Transverse colon (tissue), 4 donors: ENCODE measurements around the gene CD47. TPM values are rescaled to one million over a fixed set of nuclear protein-coding genes. Genes with fewer than 3 reads are reported as not detected.

Experiments used
- DNase-seq: peaks from one replicate; pipeline ENCODE4 v3.0.0-alpha.2; 2019
- H3K27ac ChIP-seq, 4 donors: fragments of 200-600 bp; sonication (generic); 2 replicates each; pipeline ENCODE4 v1.5.1; 2016 to 2018; ENCODE audit warnings: inconsistent platforms in 4 of 4
- H3K27me3 ChIP-seq: fragments of 200-600 bp; sonication (generic); 2 replicates; pipeline ENCODE4 v1.5.1; 2017; ENCODE audit warnings: inconsistent platforms
- H3K36me3 ChIP-seq, 4 donors: fragments of 200-600 bp; sonication (generic); 2 replicates each; pipeline ENCODE4 v1.5.1; 2017 to 2019; ENCODE audit warnings: inconsistent platforms in 4 of 4
- H3K4me1 ChIP-seq, 4 donors: fragments of 200-600 bp; sonication (generic); 2 replicates each; pipeline ENCODE4 v1.5.1; 2017 to 2020; ENCODE audit warnings: inconsistent platforms in 4 of 4
- H3K4me3 ChIP-seq, 4 donors: fragments of 200-600 bp; sonication (generic); 1 replicate in 1 of 4; 2 replicates in 3 of 4; pipeline versions ENCODE4 v1.5.1 to v1.6.1; 2017 to 2019; ENCODE audit warnings: inconsistent platforms in 4 of 4
- H3K9me3 ChIP-seq, 2 donors: fragments of 200-600 bp; sonication (generic); 2 replicates each; pipeline ENCODE4 v1.5.1; 2017 to 2019; ENCODE audit warnings: inconsistent platforms in 2 of 2
- EP300 ChIP-seq: sonication (generic); formaldehyde crosslinking; IDR thresholded peaks from one replicate; pipeline ENCODE4 v1.6.1; 2017; ENCODE audit warnings: antibody characterized with exemption, low read depth
- POLR2A ChIP-seq: fragments of 450-650 bp; IDR thresholded peaks from one replicate; pipeline ENCODE4 v1.6.1; 2016; ENCODE audit warnings: antibody characterized with exemption, mild to moderate bottlenecking, moderate library complexity
- POLR2AphosphoS5 ChIP-seq, 3 donors: sonication (generic); formaldehyde crosslinking; IDR thresholded peaks; one replicate each; pipeline ENCODE4 v1.6.1; 2016; ENCODE audit warnings: antibody characterized with exemption in 3 of 3
- WGBS, 2 donors: methylation state at CpG; one replicate each; pipeline ENCODE4 v1.1.5; 2018; ENCODE audit warnings: low coverage in 1 of 2; 5-methylcytosine and 5-hydroxymethylcytosine counted together
- in situ Hi-C, 4 donors: fragments of 200-750 bp; cut with MboI; loops; one replicate each; pipeline versions ENCODE4 v1.15.0 to v1.15.1; 2017; ENCODE audit warnings: low sequenced_read_pairs in 3 of 4, low pct_ligation_motif_present in 1 of 4, low pct_unique_long_range_greater_than_20kb in 1 of 4
- intact Hi-C: fragments of 100-400 bp; cut with DNase I; formaldehyde crosslinking; loops from one replicate; pipeline ENCODE4 v1.15.1; 2023; ENCODE audit warnings: low total_unique reads
- total RNA-seq, 4 donors: library from RNA; depleted of rRNA; stranded (reverse); fragments of >200 nt; gene quantifications; one replicate each; pipeline ENCODE4 v1.1.0, GENCODE V29; 2016
- TF ChIP-seq, protein P1 (sequence below), 5 experiments: fragments of 200-600 bp in 3 of 5; fragments of 450-650 bp in 2 of 5; sonication (generic) in 3 of 5; IDR thresholded peaks; 1 replicate in 2 of 5; 2 replicates in 3 of 5; pipeline ENCODE4 v1.5.1; 2016 to 2017; ENCODE audit warnings: antibody characterized with exemption in 5 of 5, inconsistent platforms in 3 of 5, mild to moderate bottlenecking in 2 of 5, moderate library complexity in 1 of 5

CD47 gene
- total RNA-seq, 4 donors from 2014 or later = 71.7 to 108 (median 93.4) TPM

DNA sequence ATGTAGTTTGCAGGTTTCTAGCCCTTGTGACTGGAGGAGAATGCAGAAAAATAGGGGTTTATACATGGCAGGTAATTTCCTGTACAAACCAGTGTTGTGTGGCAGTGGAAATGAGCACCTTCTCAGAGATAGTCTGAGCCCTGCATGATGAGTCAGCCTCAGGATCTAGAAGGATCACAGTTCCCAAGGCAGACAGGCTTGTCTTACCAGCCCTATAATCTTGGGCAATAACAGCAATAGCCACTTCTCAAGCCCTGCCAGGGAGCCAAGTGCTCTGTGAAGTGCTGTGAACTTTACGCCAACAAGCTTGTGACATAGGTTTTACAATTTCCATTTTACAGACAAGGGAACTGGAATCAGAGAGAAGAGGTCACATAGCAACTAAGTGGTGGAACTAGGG, 89.4 kb downstream of the CD47 start:
- TF ChIP-seq EP300 = no peak
- TF ChIP-seq POLR2AphosphoS5 (IDR thresholded peaks at IDR 0.05) = peak in 1 of 3 donors; percentile 38
- Histone ChIP-seq H3K4me1 (peaks cover 2 to 26% (median 2%) of the 10 kb centered on the region in 4 donors), H3K27me3 (no peaks in the 10 kb centered on the region), H3K9me3 (no peaks in the 10 kb centered on the region), H3K4me3 (no peak overlapping the region), H3K36me3 (no peaks in the 10 kb centered on the region), H3K27ac (peak overlapping the region; percentile 30 to 64 (median 51))
- intact Hi-C loops = no loop called here
- peak; percentile 67 for DNase-seq
- 67 to 80% methylated on average over 1 of the region's 1 CpG for WGBS, 2 donors
- in situ Hi-C loops = no loop called here

DNA sequence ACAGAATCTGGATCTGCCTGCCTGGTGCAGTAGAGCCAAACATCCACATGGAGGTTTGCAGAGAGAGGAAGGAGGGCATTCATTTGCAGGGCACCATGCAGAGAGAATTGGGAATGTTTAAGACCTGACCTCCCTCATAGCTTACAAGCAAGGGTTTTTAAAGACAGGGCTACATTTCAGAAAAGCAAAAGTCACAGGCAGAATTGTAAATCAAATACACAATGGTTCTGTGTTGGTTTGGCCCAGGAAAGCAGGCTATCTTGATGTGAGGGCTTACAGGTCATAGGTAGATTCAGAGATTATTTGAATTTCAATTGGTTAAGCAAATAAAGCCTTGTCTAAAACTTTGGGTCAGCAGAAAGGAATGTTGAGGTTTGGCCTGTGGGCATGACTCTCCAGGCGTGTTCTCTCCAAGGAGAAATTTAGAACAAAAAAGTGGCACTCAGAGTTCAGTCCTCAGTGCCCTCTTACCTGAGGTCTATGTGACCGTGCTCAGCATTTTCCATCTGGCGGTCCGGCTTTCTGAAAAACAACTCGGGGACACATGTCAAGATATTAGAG, 91.5 kb downstream of the CD47 start:
- TF ChIP-seq, protein P1, sequence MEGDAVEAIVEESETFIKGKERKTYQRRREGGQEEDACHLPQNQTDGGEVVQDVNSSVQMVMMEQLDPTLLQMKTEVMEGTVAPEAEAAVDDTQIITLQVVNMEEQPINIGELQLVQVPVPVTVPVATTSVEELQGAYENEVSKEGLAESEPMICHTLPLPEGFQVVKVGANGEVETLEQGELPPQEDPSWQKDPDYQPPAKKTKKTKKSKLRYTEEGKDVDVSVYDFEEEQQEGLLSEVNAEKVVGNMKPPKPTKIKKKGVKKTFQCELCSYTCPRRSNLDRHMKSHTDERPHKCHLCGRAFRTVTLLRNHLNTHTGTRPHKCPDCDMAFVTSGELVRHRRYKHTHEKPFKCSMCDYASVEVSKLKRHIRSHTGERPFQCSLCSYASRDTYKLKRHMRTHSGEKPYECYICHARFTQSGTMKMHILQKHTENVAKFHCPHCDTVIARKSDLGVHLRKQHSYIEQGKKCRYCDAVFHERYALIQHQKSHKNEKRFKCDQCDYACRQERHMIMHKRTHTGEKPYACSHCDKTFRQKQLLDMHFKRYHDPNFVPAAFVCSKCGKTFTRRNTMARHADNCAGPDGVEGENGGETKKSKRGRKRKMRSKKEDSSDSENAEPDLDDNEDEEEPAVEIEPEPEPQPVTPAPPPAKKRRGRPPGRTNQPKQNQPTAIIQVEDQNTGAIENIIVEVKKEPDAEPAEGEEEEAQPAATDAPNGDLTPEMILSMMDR (IDR thresholded peaks at IDR 0.05) = no peak
- TF ChIP-seq POLR2A (no peak), EP300 (no peak), POLR2AphosphoS5 (IDR thresholded peaks at IDR 0.05) (no peak)
- no peaks in the 10 kb centered on the region for H3K36me3 ChIP-seq
- no peak for DNase-seq
- in situ Hi-C loops (no loop called here), intact Hi-C loops (no loop called here)
- H3K4me1 ChIP-seq = peaks cover 0 to 14% (median 0%) of the 10 kb centered on the region in 4 donors
- WGBS, 2 donors = 78 to 96% methylated on average over 1 to 5 of the region's 5 CpGs
- H3K9me3 ChIP-seq = no peaks in the 10 kb centered on the region
- H3K27ac ChIP-seq = no peak overlapping the region
- no peak overlapping the region for H3K4me3 ChIP-seq
- H3K27me3 ChIP-seq = no peaks in the 10 kb centered on the region

DNA sequence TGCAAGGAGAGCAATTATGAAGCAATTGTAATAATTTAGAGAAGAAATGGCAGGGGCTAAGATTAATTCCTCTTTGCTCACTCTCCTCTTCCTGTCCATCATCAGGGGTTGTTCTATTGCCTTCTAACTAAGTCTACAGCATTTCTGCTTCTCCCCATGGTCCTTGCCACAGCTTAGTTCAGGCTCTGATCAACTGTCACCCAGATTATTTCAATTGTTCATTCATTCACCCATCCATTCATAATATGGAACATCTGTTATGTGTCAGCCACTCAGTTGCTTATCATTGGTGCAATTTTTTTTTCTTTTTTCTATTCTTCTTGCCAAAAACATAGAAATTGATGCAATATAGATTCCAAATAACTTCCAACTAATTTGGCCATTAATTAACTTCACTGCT, 93.2 kb downstream of the CD47 start:
- no peaks in the 10 kb centered on the region for H3K9me3 ChIP-seq
- no peaks in the 10 kb centered on the region for H3K36me3 ChIP-seq
- in situ Hi-C loops = no loop called here
- no peaks in the 10 kb centered on the region for H3K27me3 ChIP-seq
- no peak overlapping the region for H3K4me3 ChIP-seq
- H3K27ac ChIP-seq = no peak overlapping the region
- intact Hi-C loops = no loop called here
- peaks cover 0 to 14% (median 0%) of the 10 kb centered on the region in 4 donors for H3K4me1 ChIP-seq
- DNase-seq = no peak
- no peak for TF ChIP-seq EP300
- no peak for TF ChIP-seq POLR2AphosphoS5 (IDR thresholded peaks at IDR 0.05)
- TF ChIP-seq POLR2A = no peak
- TF ChIP-seq, protein P1 (IDR thresholded peaks at IDR 0.05) = no peak

DNA sequence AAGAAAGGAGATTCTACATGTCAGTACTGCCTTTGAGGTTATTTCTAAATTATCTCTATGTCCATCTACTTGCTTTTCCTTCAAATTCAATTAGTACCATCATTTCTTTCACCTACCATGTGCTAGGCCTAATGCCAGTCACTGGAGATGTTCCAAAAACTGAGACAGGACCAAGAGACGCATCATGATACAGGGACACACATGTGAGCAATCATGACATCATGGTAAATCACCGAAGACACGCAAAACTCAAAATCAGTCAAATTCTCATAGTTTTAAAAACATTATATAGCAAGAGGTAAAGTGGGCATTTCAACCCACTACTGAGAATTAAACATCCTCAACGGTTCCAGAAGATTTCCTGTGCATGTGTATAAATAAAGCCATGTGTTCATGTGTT, 95.0 kb downstream of the CD47 start:
- 79 to 85% methylated on average over 2 to 4 of the region's 4 CpGs for WGBS, 2 donors
- no peaks in the 10 kb centered on the region for H3K9me3 ChIP-seq
- H3K36me3 ChIP-seq = no peaks in the 10 kb centered on the region
- no peak overlapping the region for H3K4me3 ChIP-seq
- intact Hi-C loops = no loop called here
- no peak for TF ChIP-seq POLR2AphosphoS5 (IDR thresholded peaks at IDR 0.05)
- TF ChIP-seq EP300 = no peak
- TF ChIP-seq, protein P1 (IDR thresholded peaks at IDR 0.05) = no peak
- TF ChIP-seq POLR2A = no peak
- H3K4me1 ChIP-seq = peaks cover 0 to 2% (median 0%) of the 10 kb centered on the region in 4 donors
- in situ Hi-C loops = no loop called here
- no peak for DNase-seq
- no peak overlapping the region for H3K27ac ChIP-seq
- no peaks in the 10 kb centered on the region for H3K27me3 ChIP-seq
